Motor neuron (in vitro differentiated cells): ENCODE measurements around the gene MAD2L2. TPM values are rescaled to one million over a fixed set of nuclear protein-coding genes. Genes with fewer than 3 reads are reported as not detected.

Source experiments
- ATAC-seq, 8 experiments: fragments of 200-7000 bp; cut with Tn5 transposase; replicated peaks in 6 of 8; 2 replicates each; pipeline ENCODE4 v1.8.0; 2021; ENCODE audit warnings: mild to moderate bottlenecking in 8 of 8, moderate library complexity in 8 of 8
- H3K27ac ChIP-seq, 2 donors: fragments of 250-450 bp; sonication (Bioruptor Pico); 2 replicates each; pipeline ENCODE4 v1.9.0; 2021; ENCODE audit warnings: antibody characterized with exemption in 2 of 2, mild to moderate bottlenecking in 2 of 2, moderate library complexity in 1 of 2
- H3K4me1 ChIP-seq, 2 donors: fragments of 250-450 bp; sonication (Bioruptor Pico); replicated peaks in 1 of 2; 2 replicates each; pipeline ENCODE4 v1.6.1; 2021; ENCODE audit warnings: antibody characterized with exemption in 2 of 2, mild to moderate bottlenecking in 2 of 2, moderate library complexity in 1 of 2
- H3K4me3 ChIP-seq, 5 donors: fragments of 250-450 bp; sonication (Bioruptor Pico); 2 replicates each; pipeline ENCODE4 v1.9.0; 2021; ENCODE audit warnings: antibody characterized with exemption in 5 of 5, mild to moderate bottlenecking in 5 of 5, moderate library complexity in 4 of 5
- WGBS, 10 experiments: fragments of 450-650 bp; shearing (Covaris generic); methylation state at CpG; one replicate each; pipeline ENCODE4 v1.0.0; 2022; 5-methylcytosine and 5-hydroxymethylcytosine counted together
- in situ Hi-C, 9 experiments: fragments of 400-800 bp; cut with MboI; loops; one replicate each; pipeline ENCODE4 v1.15.0; 2021; ENCODE audit warnings: low sequenced_read_pairs in 9 of 9, low pct_unique_long_range_greater_than_20kb in 2 of 9; ENCODE audit not compliant: unreplicated experiment in 9 of 9
- total RNA-seq, 8 experiments: library from RNA; unstranded; fragments of 300-600 nt; gene quantifications; 2 replicates each; pipeline versions ENCODE4 v1.2.3 to v1.2.4, GENCODE V29; 2022

The MAD2L2 gene
- total RNA-seq, 8 experiments from 2014 or later = 22.2 to 164 (median 107) TPM

GRCh38 chr1:11654939-11655808, 25.8 kb downstream of the MAD2L2 start:
- 0 to 57% (median 20%) methylated on average over 1 to 7 of the region's 45 CpGs; no CpG with 5 or more reads in 3 of the 10 experiments for WGBS, 10 experiments
- ATAC-seq = peak in 5 of 8 experiments; percentile 2 to 41 (median 10)
- in situ Hi-C loops = loop anchor here in 1 of 9 experiments (10.0 kb wide), 1 partner anchor 60 kb away; no protein-coding TSS in a partner anchor
- Histone ChIP-seq H3K27ac (peak overlapping the region in 1 of 2 donors; percentile 16), H3K4me3 (peak overlapping the region; percentile 52 to 98 (median 73)), H3K4me1 (peaks cover 10 to 13% of the 10 kb centered on the region in 2 donors)

GRCh38 chr1:11654137-11654938, 26.6 kb downstream of the MAD2L2 start, which contains the start of the genes FBXO2 and FBXO44:
FBXO2 (minus strand) TSS chr1:11654429; CDS start chr1:11654340, 89 bp downstream.
FBXO44 (plus strand) TSS chr1:11654877; CDS start chr1:11655836, 959 bp downstream.
- peak; percentile 64 to 82 (median 78) for ATAC-seq
- 16 to 60% (median 35%) methylated on average over 2 to 6 of the region's 94 CpGs; no CpG with 5 or more reads in 6 of the 10 experiments for WGBS, 10 experiments
- Histone ChIP-seq H3K27ac (peak within 1 kb of the TSS in 1 of 2 donors; percentile 16), H3K4me1 (peaks cover 10 to 13% of the 10 kb centered on the region in 2 donors), H3K4me3 (peak within 1 kb of the TSS; percentile 52 to 98 (median 73))
- in situ Hi-C loops = loop anchor here in 1 of 9 experiments (10.0 kb wide), 1 partner anchor 60 kb away; no protein-coding TSS in a partner anchor

- peaks cover 10 to 14% of the 10 kb centered on the region in 2 donors for H3K4me1 ChIP-seq
- in situ Hi-C loops = loop anchor here in 1 of 9 experiments (10.0 kb wide), 1 partner anchor 61 kb away; no protein-coding TSS in a partner anchor
- no peak overlapping the region for H3K27ac ChIP-seq
- 20 to 79% (median 62%) methylated on average over 1 to 3 of the region's 7 CpGs; no CpG with 5 or more reads in 6 of the 10 experiments for WGBS, 10 experiments
- ATAC-seq = peak in 3 of 8 experiments; percentile 0 to 1 (median 0)
- peak overlapping the region; percentile 52 to 98 (median 73) for H3K4me3 ChIP-seq
Measured at GRCh38 chr1:11653861-11654136, 27.1 kb downstream of the MAD2L2 start.

GRCh38 chr1:11653101-11653860, 27.7 kb downstream of the MAD2L2 start:
- H3K27ac ChIP-seq = no peak overlapping the region
- WGBS, 10 experiments = 100% methylated on average over 1 of the region's 17 CpGs; no CpG with 5 or more reads in 9 of the 10 experiments
- in situ Hi-C loops = loop anchor here in 1 of 9 experiments (10.0 kb wide), 1 partner anchor 62 kb away; no protein-coding TSS in a partner anchor
- H3K4me3 ChIP-seq = peak overlapping the region in 1 of 5 donors; percentile 98
- ATAC-seq = no peak
- peaks cover 10 to 19% of the 10 kb centered on the region in 2 donors for H3K4me1 ChIP-seq

GRCh38 chr1:11652203-11652780, 28.7 kb downstream of the MAD2L2 start:
- no peak overlapping the region for H3K4me3 ChIP-seq
- 40 to 90% (median 80%) methylated on average over 1 to 8 of the region's 11 CpGs; no CpG with 5 or more reads in 3 of the 10 experiments for WGBS, 10 experiments
- no peak for ATAC-seq
- no peak overlapping the region for H3K27ac ChIP-seq
- in situ Hi-C loops = loop anchor here in 1 of 9 experiments (10.0 kb wide), 1 partner anchor 63 kb away; no protein-coding TSS in a partner anchor
- peaks cover 10 to 20% of the 10 kb centered on the region in 2 donors for H3K4me1 ChIP-seq

- WGBS, 10 experiments = 40 to 94% (median 77%) methylated on average over 1 to 4 of the region's 4 CpGs; no CpG with 5 or more reads in 3 of the 10 experiments
- peaks cover 9 to 19% of the 10 kb centered on the region in 2 donors for H3K4me1 ChIP-seq
- H3K4me3 ChIP-seq = no peak overlapping the region
- in situ Hi-C loops = loop anchor here in 1 of 9 experiments (10.0 kb wide), 1 partner anchor 64 kb away; no protein-coding TSS in a partner anchor
- no peak overlapping the region for H3K27ac ChIP-seq
- ATAC-seq = no peak
Measured at GRCh38 chr1:11651017-11651416, 29.9 kb downstream of the MAD2L2 start.

- Histone ChIP-seq H3K4me1 (peaks cover 4 to 13% of the 10 kb centered on the region in 2 donors), H3K27ac (no peak overlapping the region), H3K4me3 (no peak overlapping the region)
- peak; percentile 20 to 74 (median 32) for ATAC-seq
- in situ Hi-C loops = loop anchor here in 1 of 9 experiments (10.0 kb wide), 1 partner anchor 64 kb away; no protein-coding TSS in a partner anchor
- WGBS, 10 experiments = 8 to 23% (median 12%) methylated on average over 3 to 42 of the region's 47 CpGs; no CpG with 5 or more reads in 4 of the 10 experiments
Measured at GRCh38 chr1:11650331-11650991, 30.5 kb downstream of the MAD2L2 start.

GRCh38 chr1:11649624-11650330, 31.2 kb downstream of the MAD2L2 start:
- H3K4me3 ChIP-seq = no peak overlapping the region
- H3K27ac ChIP-seq = no peak overlapping the region
- peaks cover 2 to 11% of the 10 kb centered on the region in 2 donors for H3K4me1 ChIP-seq
- in situ Hi-C loops = loop anchor here in 8 of 9 experiments (10.0 to 25.0 kb wide), 7 partner anchors 65 to 615 kb away; partner anchors contain the start of genes MASP2 (in 4 of the 8) and DISP3 (in 1 of the 8)
- WGBS, 10 experiments = 5 to 50% (median 27%) methylated on average over 2 to 7 of the region's 21 CpGs; no CpG with 5 or more reads in 6 of the 10 experiments
- ATAC-seq = peak in 2 of 8 experiments; percentile 9 to 13

- peaks cover 2 to 11% of the 10 kb centered on the region in 2 donors for H3K4me1 ChIP-seq
- no peak for ATAC-seq
- H3K4me3 ChIP-seq = no peak overlapping the region
- WGBS, 10 experiments = 29 to 40% (median 37%) methylated on average over 1 to 5 of the region's 9 CpGs; no CpG with 5 or more reads in 7 of the 10 experiments
- in situ Hi-C loops = loop anchor here in 8 of 9 experiments (10.0 to 25.0 kb wide), 6 partner anchors 162 to 614 kb away; partner anchors contain the start of genes MASP2 (in 4 of the 8) and DISP3 (in 1 of the 8)
- H3K27ac ChIP-seq = no peak overlapping the region
Measured at GRCh38 chr1:11649237-11649623, 31.7 kb downstream of the MAD2L2 start.

GRCh38 chr1:11648732-11649158, 32.2 kb downstream of the MAD2L2 start:
- Histone ChIP-seq H3K27ac (no peak overlapping the region), H3K4me1 (peaks cover 2 to 11% of the 10 kb centered on the region in 2 donors), H3K4me3 (no peak overlapping the region)
- ATAC-seq = peak in 6 of 8 experiments; percentile 8 to 38 (median 21)
- in situ Hi-C loops = loop anchor here in 8 of 9 experiments (10.0 to 25.0 kb wide), 6 partner anchors 161 to 614 kb away; partner anchors contain the start of genes MASP2 (in 4 of the 8) and DISP3 (in 1 of the 8)
- 27 to 36% (median 31%) methylated on average over 9 to 11 of the region's 30 CpGs; no CpG with 5 or more reads in 7 of the 10 experiments for WGBS, 10 experiments
